Stimulated activated CD8-positive, alpha-beta memory T cell treated with anti-CD3 and anti-CD28 coated beads, Interleukin-15, amount 100 ng/mL, for 4 hours (primary cell): Measurements from ENCODE around the gene ABCA4.

Experiments
- DNase-seq, 2 donors: peaks; one replicate each; pipeline ENCODE4 v3.0.0-alpha.2; 2020; ENCODE audit warnings: low read depth in 2 of 2

Gene ABCA4

GRCh38 chr1:94027721-94028515, 93.0 kb downstream of the ABCA4 start:
- no peak for DNase-seq

GRCh38 chr1:94026619-94027380, 94.1 kb downstream of the ABCA4 start:
- DNase-seq: no peak

- no peak for DNase-seq
Observed at GRCh38 chr1:94025383-94026340, 95.3 kb downstream of the ABCA4 start.

GRCh38 chr1:94024104-94024792, 96.7 kb downstream of the ABCA4 start:
- DNase-seq: no peak

GRCh38 chr1:94022471-94023189, 98.3 kb downstream of the ABCA4 start:
- DNase-seq: no peak

GRCh38 chr1:94020764-94021579, 100.0 kb downstream of the ABCA4 start:
- DNase-seq: no peak

- no peak for DNase-seq
Observed at GRCh38 chr1:94019327-94019726, 101.6 kb downstream of the ABCA4 start.

- DNase-seq: peak in 1 of 2 donors; percentile 8
Observed at GRCh38 chr1:94017155-94017829, 103.7 kb downstream of the ABCA4 start.

- no peak for DNase-seq
Observed at GRCh38 chr1:94015489-94015817, 105.5 kb downstream of the ABCA4 start.

- DNase-seq: no peak
Observed at GRCh38 chr1:94014635-94015488, 106.1 kb downstream of the ABCA4 start.

GRCh38 chr1:94014087-94014486, 106.9 kb downstream of the ABCA4 start:
- no peak for DNase-seq

- no peak for DNase-seq
Observed at GRCh38 chr1:94013367-94013878, 107.5 kb downstream of the ABCA4 start.

- DNase-seq: no peak
Observed at GRCh38 chr1:94012708-94013366, 108.1 kb downstream of the ABCA4 start.

GRCh38 chr1:94011709-94012595, 109.0 kb downstream of the ABCA4 start:
- DNase-seq: no peak

GRCh38 chr1:94011129-94011528, 109.8 kb downstream of the ABCA4 start:
- DNase-seq: no peak

GRCh38 chr1:94009304-94009703, 111.6 kb downstream of the ABCA4 start:
- DNase-seq: no peak

GRCh38 chr1:94006604-94007003, 114.3 kb downstream of the ABCA4 start:
- DNase-seq: no peak
